ENCODE measurements around the gene PHPT1.
"Not testable (repeated sequence)": the region's sequence is repeated elsewhere in the genome, so short reads cannot be mapped to it uniquely, and the experiment has no call there.

The PHPT1 gene

DNA sequence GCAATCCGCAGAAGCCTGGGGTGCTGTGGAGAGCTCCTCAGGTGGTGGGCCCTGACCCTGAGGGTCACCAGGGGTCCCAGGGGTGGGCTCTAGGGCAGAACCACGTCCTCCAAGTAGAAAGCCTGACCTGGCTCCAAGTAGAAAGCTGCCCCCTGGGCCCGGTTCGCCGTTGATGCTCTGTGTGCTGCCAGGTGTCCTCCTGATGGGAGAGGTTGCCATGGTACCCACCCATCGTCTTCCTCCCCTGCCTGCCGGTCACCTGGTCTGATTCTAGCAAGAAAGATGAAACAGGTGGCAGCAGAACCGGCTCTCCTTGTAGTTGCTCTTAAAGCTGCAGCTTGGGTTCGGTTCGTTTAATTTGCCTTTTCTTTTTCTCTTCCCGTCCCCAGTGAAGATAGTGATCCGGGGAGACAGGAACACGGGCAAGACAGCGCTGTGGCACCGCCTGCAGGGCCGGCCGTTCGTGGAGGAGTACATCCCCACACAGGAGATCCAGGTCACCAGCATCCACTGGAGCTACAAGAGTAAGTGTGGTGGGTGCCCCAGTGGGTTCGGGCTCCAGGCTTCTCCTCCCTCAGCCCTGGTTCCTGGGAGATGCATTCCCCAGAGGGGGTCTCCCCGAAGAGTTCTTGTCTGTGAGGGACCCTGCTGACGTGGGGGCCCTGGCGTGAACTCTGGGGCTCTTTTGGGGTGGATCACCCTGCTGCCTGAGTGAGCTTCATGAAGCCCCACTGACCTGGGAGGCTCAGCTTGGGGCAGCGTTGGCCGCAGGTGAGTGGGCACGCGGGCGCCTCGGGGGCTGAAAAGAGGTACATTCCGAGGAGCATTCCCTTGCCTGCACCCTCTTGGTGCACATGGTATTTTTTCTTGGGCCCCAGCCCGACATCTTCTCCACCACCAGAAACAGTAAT is 25.8 kb upstream of the PHPT1 start:
- no peak for DNase-seq

DNA sequence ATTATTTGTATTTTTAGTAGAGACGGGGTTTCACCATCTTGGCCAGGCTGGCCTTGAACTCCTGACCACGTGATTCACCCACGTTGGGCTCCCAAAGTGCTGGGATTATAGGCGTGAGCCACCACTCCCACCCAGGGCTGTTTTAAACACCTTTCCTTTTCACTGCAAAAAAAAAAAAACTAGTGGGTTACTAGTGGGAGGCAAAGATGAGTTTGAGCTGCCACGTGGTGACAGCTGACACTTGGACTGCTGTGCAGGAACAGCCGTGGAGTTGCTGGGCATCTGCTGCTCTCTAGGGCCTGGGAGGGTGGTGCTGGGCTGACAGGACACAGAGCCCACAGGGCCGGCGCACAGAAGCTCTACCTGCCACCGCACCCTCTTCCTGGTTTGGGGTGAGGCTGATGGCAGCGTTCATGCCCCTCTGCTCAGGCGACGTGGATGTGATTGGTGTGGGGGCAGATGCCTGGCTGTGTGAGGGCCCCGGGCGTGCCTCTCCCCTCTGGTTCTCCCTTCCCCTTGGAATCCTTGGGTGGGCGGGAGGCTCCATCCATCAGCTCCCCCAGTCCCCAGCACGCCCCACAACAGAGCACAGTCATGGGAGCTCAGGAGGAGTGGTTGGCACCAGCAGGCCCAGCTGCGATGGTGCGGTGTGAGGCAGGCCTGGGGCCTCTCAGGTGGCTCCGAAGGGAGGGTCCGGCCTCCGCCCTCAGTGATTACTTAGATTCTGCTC is 24.5 kb upstream of the PHPT1 start:
- no peak for DNase-seq

DNA sequence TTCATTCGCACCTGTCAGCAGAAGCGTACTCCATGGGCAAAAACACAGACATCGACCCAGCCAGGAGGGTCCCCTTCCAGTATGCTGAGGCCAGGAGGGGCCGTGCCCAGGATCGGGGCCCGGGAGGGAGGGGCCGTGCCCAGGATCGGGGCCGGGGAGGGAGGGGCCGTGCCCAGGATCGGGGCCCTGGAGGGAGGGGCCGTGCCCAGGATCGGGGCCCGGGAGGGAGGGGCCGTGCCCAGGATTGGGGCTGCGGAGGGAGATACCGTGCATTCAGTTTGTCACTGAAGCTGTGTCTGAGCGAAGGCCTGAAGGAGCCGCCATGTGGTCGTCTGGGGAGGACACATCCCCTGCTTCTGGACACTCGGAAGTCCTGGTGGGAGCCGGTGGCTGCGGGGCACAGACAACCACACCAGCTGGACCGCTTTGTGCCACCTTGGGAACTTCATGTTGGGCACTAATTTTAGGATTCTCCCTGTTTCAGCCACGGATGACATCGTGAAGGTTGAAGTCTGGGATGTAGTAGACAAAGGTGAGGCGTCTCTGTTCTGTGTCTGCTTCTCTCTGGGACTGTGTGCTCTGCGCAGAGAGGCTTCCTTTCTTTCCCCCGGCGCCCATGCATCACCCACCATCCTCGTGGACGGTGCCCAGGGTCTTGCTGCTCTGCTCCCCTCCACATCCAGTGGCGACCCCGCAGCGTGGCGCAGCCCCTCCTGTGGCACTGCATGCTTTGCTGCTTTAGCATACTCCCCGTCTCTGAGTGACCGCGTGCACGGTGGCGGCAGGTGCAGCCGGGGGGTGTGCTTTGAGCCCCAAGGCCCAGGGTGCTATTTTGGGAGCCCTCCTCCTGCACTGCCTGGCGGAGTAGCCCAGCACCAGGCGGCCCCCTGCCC is 23.7 kb upstream of the PHPT1 start:
- no peak for DNase-seq

DNA sequence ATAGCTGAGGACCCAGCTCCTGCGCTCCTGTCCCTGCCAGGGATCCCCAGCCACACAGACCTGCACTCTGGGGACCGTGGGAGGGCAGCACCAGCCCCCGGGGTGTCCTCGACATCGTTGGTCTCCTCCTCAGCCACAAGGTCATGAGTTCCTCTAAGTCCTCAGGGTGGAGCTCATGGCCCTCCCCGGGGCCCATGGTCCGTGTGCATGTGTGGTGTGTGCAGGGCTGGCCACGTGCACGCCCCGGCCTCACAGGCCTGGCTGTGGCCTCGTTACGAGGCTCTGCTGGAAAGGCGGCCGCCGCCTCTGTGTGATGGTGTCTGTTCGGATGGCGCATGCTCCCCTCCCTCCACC is 23.0 kb upstream of the PHPT1 start:
- no peak for DNase-seq

DNA sequence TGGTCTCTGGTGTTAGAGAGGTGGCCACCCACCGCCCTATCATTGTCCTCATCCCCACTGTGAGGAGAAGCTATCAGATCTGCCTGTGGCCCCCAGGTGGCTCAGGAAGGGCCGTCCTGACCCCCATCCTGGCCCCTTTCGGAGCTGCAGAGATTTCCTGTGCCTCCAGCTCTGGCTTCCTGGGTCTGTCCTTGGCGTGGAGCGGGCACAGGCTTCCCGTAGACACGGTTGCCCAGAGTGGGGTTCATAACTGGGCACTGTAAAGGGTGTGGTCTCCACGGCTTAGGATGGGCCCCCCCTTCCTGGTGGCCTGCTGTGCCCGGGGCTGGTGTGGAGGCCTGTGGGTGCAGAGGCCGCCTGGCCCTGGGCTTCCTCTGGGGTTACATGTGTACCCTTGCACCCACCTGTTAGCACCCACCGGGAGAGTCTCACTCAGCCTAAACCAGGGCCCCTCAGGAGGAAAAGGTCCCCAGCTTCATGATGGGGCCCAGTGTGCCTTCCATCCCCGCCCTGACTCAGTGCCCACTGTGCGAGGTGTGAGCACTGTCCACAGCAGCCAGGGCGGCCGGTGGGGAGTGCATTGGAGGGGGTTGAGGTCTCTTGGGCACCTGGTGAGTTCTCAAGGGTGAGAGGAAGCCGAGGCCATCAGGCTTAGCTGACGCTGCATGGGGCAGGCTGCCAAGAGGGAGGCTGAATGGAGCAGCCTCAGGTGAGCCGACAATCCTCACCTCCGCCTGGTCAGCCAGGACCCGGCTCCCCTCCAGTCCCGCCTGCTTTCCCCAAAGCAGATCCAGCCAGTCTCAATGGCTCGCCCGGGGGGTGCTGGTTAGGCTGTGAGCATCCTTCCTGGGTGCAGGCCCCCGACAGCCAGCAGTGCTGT is 22.3 kb upstream of the PHPT1 start:
- DNase-seq, result no peak

DNA sequence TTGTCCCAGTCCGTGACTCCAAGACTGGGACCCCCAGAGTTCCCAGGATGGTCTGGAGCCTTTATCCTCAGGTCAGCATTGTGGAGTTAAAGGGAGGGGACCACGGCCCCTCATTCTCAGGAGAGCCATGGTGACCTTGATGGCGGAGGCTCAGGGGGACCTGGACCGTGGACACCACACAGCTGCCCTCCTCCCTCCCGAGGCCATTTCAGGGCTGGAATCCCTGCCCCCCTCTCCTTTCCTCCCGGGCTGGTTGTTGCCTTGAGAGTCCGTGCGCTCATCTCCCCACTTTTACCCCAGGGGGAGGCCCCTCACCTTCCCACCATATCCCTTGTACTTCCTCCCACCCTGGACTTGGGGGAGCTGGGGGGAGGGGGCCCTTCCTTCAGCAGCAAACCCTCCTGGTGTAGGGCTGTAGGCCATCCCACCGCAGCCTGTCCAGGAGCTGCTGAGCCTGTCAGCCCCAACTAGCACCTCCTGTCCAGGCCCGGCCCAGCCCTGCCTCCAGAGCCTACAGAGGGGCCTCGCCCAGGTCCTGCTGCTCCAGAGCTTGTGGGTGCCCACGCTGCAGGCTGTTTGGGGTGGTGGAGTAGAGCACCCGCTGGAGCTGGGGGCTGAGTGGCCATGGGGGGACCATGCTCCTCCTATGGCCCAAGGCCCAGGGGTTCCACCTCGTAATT is 21.3 kb upstream of the PHPT1 start:
- no peak for DNase-seq

DNA sequence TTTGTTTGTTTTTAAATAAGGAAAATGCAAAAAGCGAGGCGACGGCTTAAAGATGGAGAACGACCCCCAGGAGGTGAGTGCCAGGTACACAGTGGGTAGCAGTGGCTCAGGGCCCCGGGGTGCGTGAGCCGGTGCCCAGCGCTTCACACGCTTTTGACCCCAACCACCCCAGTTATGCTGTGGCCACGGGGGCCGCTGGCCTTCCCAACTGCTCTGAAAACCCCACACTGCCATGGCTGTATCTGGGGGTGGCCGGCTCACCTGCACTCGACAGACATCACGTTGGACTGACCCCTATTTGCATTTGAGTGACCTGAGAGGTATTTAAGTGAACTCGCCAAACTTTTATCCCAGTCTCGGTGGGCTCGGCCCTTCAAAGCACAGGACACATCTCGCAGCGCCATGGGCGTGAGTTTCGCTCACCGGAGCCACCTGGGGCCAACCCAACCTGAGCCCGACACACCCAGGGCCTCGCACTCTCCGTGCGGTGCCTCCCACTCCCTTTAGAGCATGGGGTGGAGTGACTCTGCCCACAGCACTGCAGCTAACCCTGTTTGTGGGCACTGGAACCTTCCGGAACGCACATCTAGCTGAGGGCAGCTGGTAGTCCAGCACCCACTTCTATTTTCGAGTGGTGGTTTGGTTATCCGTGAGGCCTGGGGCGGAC is 20.6 kb upstream of the PHPT1 start:
- no peak for DNase-seq

DNA sequence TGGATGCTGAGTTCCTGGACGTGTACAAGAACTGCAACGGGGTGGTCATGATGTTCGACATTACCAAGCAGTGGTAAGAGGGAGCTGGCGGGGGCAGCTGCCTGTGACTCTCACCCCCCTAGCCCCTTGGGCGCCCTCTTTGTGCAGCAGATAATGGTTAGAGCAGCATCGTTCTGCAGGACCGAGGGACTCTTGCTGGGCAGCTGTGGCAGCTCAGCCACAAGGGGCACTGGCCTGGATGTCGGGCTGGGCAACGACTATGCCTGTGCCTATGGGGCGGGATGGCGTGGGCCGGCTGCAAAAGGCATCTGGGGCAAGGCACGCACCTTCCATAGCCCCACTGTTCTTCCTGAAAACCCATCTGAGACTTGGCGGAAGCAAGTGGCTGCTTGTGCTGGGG is 19.8 kb upstream of the PHPT1 start:
- no peak for DNase-seq

DNA sequence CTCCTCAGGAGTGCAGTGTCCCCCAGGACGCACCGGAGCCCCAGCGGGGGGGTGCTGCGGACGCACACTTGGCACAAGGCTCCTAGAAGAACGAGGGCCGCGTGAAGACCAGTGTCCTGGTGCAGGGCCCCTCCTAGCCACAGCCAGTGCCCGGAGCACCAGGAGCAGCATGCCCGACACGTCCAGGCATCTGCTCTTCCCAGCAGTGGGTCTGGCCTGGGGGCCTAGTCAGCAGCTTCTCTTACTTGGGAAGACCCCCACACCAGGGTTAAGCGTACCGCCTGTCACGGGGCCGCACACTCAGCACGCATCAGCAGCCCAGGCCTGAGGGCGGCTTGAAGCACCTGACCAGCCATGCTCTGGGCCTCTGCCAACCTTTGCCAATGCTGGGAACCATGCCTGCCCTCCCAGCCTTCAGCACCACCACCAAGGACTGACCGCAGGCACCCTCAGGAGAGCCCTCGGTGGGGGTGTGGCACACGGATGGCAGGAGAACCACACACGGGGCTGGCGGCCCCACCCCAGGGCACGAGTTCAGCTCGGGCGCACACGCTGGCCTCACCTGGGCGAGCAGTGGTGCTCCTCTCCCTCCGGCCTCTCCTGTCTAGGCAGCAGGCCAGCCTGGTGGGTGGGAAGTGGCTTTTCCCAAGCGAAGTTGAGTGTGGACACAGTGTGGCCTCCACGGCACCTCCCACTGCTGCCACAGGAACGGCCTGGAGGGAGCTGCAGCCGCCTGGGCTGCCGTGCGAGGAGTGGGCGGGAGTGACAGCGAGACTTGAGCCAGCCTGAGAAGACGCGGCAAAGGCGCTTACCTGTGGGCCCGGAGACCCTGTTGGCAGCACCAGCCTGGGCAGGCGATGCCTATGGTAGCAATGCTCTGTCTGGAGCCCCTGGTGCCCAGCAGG is 19.0 kb upstream of the PHPT1 start:
- no peak for DNase-seq

DNA sequence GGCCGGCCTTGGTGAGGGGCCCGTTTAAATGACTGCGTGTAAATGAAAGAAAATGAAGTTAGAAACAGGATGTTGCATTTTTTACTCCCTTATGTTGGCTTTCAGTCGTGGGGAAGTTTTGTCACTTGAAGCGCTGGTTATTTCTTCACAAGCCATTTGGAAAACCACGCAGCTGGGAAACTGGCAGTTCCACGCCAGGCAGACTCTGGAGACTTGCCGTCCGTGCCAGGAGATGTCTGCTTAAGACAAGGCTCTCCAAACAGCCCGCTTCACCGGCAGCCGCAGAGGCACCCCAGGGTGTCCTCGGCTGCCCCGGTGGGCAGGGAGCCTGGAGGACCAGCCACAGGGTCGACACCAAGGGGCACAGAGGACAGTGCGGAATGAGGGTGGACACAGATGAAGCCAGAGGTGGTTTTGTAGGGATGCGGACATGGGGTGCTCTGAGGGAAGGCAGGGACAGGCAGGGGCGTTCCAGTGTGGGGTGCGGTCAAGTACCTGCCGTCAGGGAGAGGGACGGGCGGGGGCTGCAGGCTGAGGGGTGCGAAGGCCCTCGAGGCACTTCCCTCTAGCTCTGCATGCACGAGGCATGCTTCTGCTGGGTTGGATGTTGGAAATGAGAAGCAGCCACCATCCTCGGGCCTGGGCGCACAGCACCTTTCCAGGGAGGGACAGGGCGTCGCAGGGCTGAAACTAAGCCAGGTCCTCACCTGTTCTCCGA is 18.0 kb upstream of the PHPT1 start:
- DNase-seq, result no peak

DNA sequence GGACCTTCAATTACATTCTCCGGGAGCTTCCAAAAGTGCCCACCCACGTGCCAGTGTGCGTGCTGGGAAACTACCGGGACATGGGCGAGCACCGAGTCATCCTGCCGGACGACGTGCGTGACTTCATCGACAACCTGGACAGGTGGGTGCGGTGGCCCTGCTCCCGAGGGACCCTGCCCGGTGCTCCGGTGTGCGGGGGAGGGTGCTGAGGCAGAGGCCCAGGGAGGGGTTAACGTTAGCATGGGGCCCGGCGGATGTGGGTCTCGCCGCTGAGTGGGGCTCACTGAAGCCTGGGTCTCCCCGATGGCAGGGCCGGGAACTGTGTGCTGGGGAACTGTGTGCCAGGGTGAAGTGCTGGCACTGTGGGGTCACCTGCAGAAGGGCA is 17.5 kb upstream of the PHPT1 start:
- DNase-seq, result no peak

DNA sequence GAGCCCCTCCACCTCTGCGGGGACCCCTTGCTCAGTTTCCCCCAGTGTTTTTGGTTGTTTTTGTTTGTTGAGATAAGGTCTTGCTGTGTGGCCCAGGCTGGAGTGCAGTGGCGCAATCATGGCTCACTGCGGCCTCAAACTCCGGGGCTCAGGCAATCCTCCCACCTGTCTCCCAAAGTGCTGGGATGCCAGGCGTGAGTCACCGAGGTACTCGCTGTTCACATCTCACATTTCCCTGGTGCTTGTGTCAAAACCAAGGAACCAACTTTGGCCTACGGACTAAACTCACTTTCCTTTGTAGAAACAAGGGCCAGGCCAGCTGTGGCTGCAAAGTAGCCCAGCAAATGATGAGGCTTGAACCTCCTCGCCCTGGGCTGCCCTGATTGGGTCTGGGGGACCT is 16.6 kb upstream of the PHPT1 start:
- no peak for DNase-seq

DNA sequence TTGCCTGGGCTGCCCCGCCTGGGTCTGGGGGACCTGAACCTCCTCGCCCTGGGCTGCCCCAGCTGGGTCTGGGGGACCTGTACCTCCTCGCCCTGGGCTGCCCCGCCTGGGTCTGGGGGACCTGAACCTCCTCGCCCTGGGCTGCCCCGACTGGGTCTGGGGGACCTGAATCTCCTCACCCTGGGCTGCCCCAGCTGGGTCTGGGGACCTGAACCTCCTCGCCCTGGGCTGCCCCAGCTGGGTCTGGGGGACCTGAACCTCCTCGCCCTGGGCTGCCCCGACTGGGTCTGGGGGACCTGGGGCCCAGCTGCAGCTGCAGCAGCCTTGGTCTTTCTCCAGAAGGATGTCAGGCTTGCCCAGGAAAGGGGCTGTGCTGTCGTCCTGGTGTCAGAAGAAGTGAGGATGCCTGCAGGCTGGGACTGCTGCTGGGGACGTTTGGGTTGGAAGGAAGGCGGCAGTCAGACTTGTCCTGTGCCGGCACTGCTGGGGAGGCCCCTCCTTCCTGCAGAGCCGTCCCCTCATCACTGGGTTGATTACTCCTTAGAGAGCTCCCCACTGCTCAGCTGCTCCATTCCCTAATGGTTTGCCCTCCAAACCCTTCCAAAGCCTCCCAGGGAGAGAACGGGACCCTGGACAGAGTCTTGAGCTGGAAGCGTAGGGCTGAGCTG is 15.7 kb upstream of the PHPT1 start:
- not testable (repeated sequence) for DNase-seq

DNA sequence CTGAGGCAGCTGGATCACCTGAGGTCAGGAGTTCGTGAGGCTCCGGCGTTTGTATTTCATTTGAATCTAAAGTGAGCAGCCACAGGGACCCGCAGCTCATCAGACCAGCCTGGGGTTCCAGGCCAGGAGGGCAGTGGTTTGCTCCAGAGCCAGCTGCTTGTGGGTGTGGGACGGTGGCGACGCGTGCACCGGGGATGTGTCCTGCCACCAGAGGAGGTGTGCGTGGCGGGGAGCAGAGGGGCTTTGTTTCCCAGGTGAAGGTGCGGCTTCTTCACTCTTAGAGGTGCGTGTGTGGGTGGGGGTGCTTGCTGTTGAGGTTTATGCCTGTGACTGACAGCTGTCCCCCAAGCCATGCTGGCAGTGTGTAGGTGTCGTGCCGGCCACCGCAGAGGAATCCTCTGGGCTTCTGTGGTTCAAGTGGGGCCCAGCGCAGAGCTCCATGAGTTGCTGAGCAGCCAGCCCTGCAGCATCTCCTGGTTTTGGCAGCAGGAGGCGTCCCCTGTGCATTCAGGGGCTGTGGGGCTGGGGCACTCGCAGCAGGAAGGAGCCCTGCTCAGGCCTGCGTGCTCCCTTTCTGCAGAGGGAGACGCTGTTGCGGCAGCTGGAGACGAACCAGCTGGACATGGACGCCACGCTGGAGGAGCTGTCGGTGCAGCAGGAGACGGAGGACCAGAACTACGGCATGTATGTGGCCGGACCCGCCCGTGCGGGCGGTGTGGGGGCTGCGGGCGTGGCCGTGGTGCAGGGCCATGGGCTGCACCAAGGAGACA is 13.9 kb upstream of the PHPT1 start:
- no peak for DNase-seq

DNA sequence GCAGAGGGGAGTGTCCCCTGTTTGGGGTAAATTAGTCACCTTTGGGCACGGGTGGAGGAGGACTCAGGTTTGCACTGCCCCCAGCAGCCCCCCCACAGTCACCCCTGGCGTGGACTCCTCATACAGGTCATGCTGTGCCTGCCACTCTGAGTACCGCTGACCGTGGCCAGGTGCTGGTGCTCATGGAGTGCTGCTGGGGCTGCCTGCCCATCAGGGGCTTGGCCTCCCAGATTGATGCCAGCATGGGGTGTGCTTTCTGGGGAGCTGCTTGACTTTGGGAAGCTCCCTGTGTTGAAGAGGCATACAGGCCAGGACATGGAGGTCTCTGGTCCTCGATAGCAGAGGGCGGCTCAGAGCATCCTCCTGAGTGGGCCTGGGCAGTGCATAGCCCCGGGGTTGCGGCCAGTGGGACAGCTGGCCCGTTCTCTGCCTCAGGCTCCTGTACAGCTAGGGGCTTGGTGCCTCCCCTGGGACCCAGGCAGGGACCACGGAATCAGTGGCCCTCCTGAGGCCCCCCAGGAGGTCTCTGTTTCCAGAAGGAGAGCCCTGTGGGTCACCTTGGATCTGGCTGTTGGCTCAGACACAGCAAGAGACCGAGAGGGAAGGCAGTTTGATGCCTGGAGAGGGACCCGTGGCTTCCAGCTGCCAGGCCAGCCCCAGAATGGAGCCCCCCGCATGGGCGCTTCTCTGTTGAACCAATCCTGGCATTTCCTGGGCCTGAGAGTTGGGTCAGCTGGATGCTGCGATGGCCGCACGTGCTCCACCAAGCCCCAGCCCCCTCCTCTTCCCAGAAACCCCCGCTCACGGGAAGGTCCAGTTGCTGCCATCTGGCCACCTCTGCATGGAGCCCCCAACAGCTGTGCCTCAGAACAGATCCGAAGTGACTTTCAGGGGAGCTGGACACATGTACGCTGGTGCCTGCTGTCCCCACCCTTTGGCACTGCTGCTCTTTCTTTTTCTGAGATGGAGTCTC is 13.0 kb upstream of the PHPT1 start:
- DNase-seq, result no peak

DNA sequence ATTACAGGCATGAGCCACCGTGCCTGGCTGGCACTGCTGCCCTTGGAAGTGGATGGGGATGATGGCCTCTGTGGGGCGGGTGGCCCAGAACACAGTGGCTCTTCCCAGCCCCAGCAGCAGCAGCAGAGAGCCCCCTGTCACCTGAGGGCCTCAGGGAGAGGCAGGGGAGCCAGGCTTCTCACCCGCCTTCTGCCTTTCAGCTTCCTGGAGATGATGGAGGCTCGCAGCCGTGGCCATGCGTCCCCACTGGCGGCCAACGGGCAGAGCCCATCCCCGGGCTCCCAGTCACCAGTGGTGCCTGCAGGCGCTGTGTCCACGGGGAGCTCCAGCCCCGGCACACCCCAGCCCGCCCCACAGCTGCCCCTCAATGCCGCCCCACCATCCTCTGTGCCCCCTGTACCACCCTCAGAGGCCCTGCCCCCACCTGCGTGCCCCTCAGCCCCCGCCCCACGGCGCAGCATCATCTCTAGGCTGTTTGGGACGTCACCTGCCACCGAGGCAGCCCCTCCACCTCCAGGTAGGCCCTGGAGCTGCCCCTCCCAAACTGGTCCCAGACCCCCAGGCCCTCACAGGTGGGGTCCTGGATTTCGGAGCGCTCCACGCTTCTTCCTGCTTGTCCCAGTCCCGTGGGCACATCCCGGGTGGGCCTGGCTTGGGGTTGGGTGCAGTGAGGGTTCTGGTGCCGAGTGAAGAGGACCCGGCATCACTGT is 11.9 kb upstream of the PHPT1 start:
- no peak for DNase-seq
